Uterus (tissue), 4 donors: ENCODE measurements around the gene TMEM132C. TPM values are rescaled to one million over a fixed set of nuclear protein-coding genes. Genes with fewer than 3 reads are reported as not detected.
"Not testable (repeated sequence)": the region's sequence is repeated elsewhere in the genome, so short reads cannot be mapped to it uniquely, and the experiment has no call there.

ENCODE experiments used
- DNase-seq, 2 donors: peaks; one replicate each; pipeline ENCODE4 v3.0.0-alpha.2; 2019 to 2020
- H3K27ac ChIP-seq, 2 donors: fragments of 200-600 bp; sonication (generic); 1 replicate in 1 of 2; 2 replicates in 1 of 2; pipeline ENCODE4 v1.5.1; 2016 to 2018
- H3K27me3 ChIP-seq, 2 donors: fragments of 200-600 bp; sonication (generic); one replicate each; pipeline ENCODE4 v1.5.1; 2018 to 2019; ENCODE audit warnings: control low read depth in 1 of 2
- H3K36me3 ChIP-seq, 2 donors: fragments of 200-600 bp; sonication (generic); one replicate each; pipeline ENCODE4 v1.5.1; 2019; ENCODE audit warnings: control low read depth in 1 of 2
- H3K4me1 ChIP-seq, 2 donors: fragments of 200-600 bp; sonication (generic); one replicate each; pipeline ENCODE4 v1.5.1; 2018 to 2019; ENCODE audit warnings: control low read depth in 1 of 2
- H3K4me3 ChIP-seq, 2 donors: fragments of 200-600 bp; sonication (generic); 1 replicate in 1 of 2; 2 replicates in 1 of 2; pipeline ENCODE4 v1.5.1; 2018 to 2019; ENCODE audit warnings: mild to moderate bottlenecking in 1 of 2
- H3K9me3 ChIP-seq, 2 donors: fragments of 200-600 bp; sonication (generic); one replicate each; pipeline ENCODE4 v1.5.1; 2019; ENCODE audit warnings: control low read depth in 1 of 2
- POLR2A ChIP-seq, 2 donors: fragments of 450-650 bp; IDR thresholded peaks; one replicate each; pipeline ENCODE4 v1.6.1; 2016; ENCODE audit warnings: antibody characterized with exemption in 2 of 2, mild to moderate bottlenecking in 1 of 2, moderate library complexity in 1 of 2
- intact Hi-C: fragments of 100-400 bp; cut with DNase I; formaldehyde crosslinking; loops from one replicate; pipeline ENCODE4 v1.15.1; 2023; ENCODE audit warnings: low total_unique reads
- total RNA-seq, 4 donors: library from RNA; depleted of rRNA in 3 of 4; stranded (reverse); fragments of >200 nt in 3 of 4; gene quantifications; one replicate each; pipeline versions ENCODE4 v1.1.0 to v1.2.4, GENCODE V29; 2014 to 2023
- TF ChIP-seq, protein P1 (sequence below), 4 experiments: fragments of 200-600 bp in 2 of 4; fragments of 450-650 bp in 2 of 4; sonication (generic) in 2 of 4; IDR thresholded peaks; one replicate each; pipeline ENCODE4 v1.5.1; 2016 to 2019; ENCODE audit warnings: antibody characterized with exemption in 4 of 4, mild to moderate bottlenecking in 2 of 4, moderate library complexity in 1 of 4
- donor health status: DM: yes; HTN: yes; CAD: no.

The TMEM132C gene
- total RNA-seq, 4 donors from 2014 or later = 0.26 to 48.3 (median 5.0) TPM

- no peak overlapping the region for H3K4me3 ChIP-seq
- no peak for DNase-seq
- H3K27ac ChIP-seq = no peak overlapping the region
- TF ChIP-seq POLR2A (IDR thresholded peaks at IDR 0.05) = no peak
- TF ChIP-seq, protein P1, sequence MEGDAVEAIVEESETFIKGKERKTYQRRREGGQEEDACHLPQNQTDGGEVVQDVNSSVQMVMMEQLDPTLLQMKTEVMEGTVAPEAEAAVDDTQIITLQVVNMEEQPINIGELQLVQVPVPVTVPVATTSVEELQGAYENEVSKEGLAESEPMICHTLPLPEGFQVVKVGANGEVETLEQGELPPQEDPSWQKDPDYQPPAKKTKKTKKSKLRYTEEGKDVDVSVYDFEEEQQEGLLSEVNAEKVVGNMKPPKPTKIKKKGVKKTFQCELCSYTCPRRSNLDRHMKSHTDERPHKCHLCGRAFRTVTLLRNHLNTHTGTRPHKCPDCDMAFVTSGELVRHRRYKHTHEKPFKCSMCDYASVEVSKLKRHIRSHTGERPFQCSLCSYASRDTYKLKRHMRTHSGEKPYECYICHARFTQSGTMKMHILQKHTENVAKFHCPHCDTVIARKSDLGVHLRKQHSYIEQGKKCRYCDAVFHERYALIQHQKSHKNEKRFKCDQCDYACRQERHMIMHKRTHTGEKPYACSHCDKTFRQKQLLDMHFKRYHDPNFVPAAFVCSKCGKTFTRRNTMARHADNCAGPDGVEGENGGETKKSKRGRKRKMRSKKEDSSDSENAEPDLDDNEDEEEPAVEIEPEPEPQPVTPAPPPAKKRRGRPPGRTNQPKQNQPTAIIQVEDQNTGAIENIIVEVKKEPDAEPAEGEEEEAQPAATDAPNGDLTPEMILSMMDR (IDR thresholded peaks at IDR 0.05) = no peak
- H3K9me3 ChIP-seq = no peaks in the 10 kb centered on the region
- no peaks in the 10 kb centered on the region for H3K4me1 ChIP-seq
- H3K27me3 ChIP-seq = no peaks in the 10 kb centered on the region
- intact Hi-C loops = no loop called here
- no peaks in the 10 kb centered on the region for H3K36me3 ChIP-seq
Measured at GRCh38 chr12:128595609-128596008, 328.6 kb downstream of the TMEM132C start.

DNA sequence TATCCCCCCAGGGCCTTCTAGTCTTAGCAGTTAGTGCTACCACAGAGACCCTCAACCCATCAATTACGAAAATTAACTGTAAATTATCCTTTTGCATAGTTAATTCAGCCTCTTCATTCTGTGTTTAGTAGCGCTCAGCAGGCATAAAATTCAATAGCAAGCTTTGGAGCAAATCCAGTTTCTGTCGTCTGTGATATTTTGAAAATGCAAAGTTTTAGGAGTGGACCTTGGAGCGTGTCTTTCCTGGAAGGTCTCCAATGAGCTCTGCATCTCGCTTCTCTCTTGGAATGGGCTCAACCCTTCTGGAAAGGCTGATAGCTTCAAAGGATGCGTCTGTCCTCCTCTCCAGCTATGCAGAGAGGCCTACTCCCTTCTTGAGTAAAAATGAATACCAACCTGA, 333.9 kb downstream of the TMEM132C start:
- Histone ChIP-seq H3K36me3 (no peaks in the 10 kb centered on the region), H3K4me1 (no peaks in the 10 kb centered on the region), H3K27me3 (no peaks in the 10 kb centered on the region), H3K4me3 (no peak overlapping the region), H3K27ac (no peak overlapping the region), H3K9me3 (no peaks in the 10 kb centered on the region)
- intact Hi-C loops = no loop called here
- no peak for DNase-seq
- no peak for TF ChIP-seq POLR2A (IDR thresholded peaks at IDR 0.05)
- TF ChIP-seq, protein P1 (IDR thresholded peaks at IDR 0.05) = no peak

GRCh38 chr12:128603573-128604115, 336.7 kb downstream of the TMEM132C start:
- Histone ChIP-seq H3K27ac (no peak overlapping the region), H3K4me1 (no peaks in the 10 kb centered on the region), H3K4me3 (no peak overlapping the region), H3K9me3 (no peaks in the 10 kb centered on the region), H3K27me3 (no peaks in the 10 kb centered on the region), H3K36me3 (no peaks in the 10 kb centered on the region)
- no peak for TF ChIP-seq POLR2A (IDR thresholded peaks at IDR 0.05)
- TF ChIP-seq, protein P1 (IDR thresholded peaks at IDR 0.05) = no peak
- DNase-seq = no peak
- intact Hi-C loops = no loop called here

DNA sequence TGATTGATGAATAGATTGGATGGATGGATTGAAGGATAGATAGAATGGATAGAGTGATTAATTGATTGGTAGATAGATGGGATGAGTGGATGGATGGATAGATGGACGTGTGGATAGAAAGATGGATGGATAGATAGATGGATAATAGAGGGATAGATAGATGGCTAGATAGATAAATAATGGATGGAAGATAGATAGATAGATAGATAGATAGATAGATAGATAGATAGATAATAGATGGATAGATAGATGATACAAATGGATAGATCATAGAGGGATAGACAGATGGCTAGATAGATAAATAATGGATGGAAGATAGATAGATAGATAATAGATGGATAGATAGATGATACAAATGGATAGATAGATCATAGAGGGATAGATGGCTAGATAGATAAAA, 337.2 kb downstream of the TMEM132C start:
- H3K36me3 ChIP-seq, H3K4me3 ChIP-seq, H3K4me1 ChIP-seq, H3K9me3 ChIP-seq, DNase-seq, H3K27ac ChIP-seq, H3K27me3 ChIP-seq, intact Hi-C loops: not testable (repeated sequence)

- intact Hi-C loops = no loop called here
- no peak for DNase-seq
Measured at GRCh38 chr12:128606051-128606450, 339.1 kb downstream of the TMEM132C start.

More at GRCh38 chr12:128606051-128606450, 339.1 kb downstream of the TMEM132C start:
- TF ChIP-seq, protein P1 (IDR thresholded peaks at IDR 0.05) = no peak
- TF ChIP-seq POLR2A (IDR thresholded peaks at IDR 0.05) = no peak
- no peaks in the 10 kb centered on the region for H3K9me3 ChIP-seq
- H3K4me1 ChIP-seq = no peaks in the 10 kb centered on the region
- no peak overlapping the region for H3K4me3 ChIP-seq
- H3K27me3 ChIP-seq = no peaks in the 10 kb centered on the region
- no peaks in the 10 kb centered on the region for H3K36me3 ChIP-seq
- no peak overlapping the region for H3K27ac ChIP-seq
